Gastrocnemius medialis (tissue), 4 donors: ENCODE measurements around the gene KRT3. TPM values are rescaled to one million over a fixed set of nuclear protein-coding genes. Genes with fewer than 3 reads are reported as not detected.

Source experiments
- ATAC-seq, 2 donors: fragments of 150-250 bp; one replicate each; pipeline ENCODE4 v1.9.1; 2016
- DNase-seq, 2 donors: peaks; one replicate each; pipeline ENCODE4 v3.0.0-alpha.2; 2019
- H3K27ac ChIP-seq, 4 donors: fragments of 200-600 bp; sonication (generic); 1 replicate in 1 of 4; 2 replicates in 3 of 4; pipeline ENCODE4 v1.5.1; 2016 to 2018; ENCODE audit warnings: mild to moderate bottlenecking in 2 of 4, moderate library complexity in 1 of 4
- H3K27me3 ChIP-seq, 3 donors: fragments of 200-600 bp; sonication (generic) in 2 of 3; 1 replicate in 1 of 3; 2 replicates in 2 of 3; pipeline versions ENCODE4 v1.5.1 to v1.6.0; 2016 to 2019; ENCODE audit warnings: mild to moderate bottlenecking in 1 of 3, moderate library complexity in 1 of 3
- H3K36me3 ChIP-seq, 2 donors: fragments of 200-600 bp; sonication (generic) in 1 of 2; one replicate each; pipeline ENCODE4 v1.5.1; 2017 to 2018
- H3K4me1 ChIP-seq, 2 donors: fragments of 200-600 bp; sonication (generic) in 1 of 2; one replicate each; pipeline ENCODE4 v1.5.1; 2016 to 2017; ENCODE audit warnings: mild to moderate bottlenecking in 2 of 2
- H3K4me3 ChIP-seq, 4 donors: fragments of 200-600 bp; sonication (generic) in 3 of 4; 1 replicate in 1 of 4; 2 replicates in 3 of 4; pipeline ENCODE4 v1.5.1; 2016 to 2019; ENCODE audit warnings: mild to moderate bottlenecking in 2 of 4
- H3K9me3 ChIP-seq, 3 donors: fragments of 200-600 bp; sonication (generic) in 2 of 3; 1 replicate in 1 of 3; 2 replicates in 2 of 3; pipeline ENCODE4 v1.5.1; 2016 to 2019
- POLR2A ChIP-seq, 2 donors: fragments of 450-650 bp; IDR thresholded peaks; one replicate each; pipeline ENCODE4 v1.6.1; 2017; ENCODE audit warnings: antibody characterized with exemption in 2 of 2, mild to moderate bottlenecking in 2 of 2, moderate library complexity in 2 of 2
- in situ Hi-C, 4 donors: fragments of 200-750 bp; cut with MboI; loops; one replicate each; pipeline versions ENCODE4 v1.15.0 to v1.8.0; 2017; ENCODE audit warnings: low sequenced_read_pairs in 4 of 4
- intact Hi-C: fragments of 100-400 bp; cut with DNase I; formaldehyde crosslinking; loops from one replicate; pipeline ENCODE4 v1.15.1; 2023; ENCODE audit warnings: low total_unique reads
- total RNA-seq, 4 donors: library from RNA; depleted of rRNA; stranded (reverse); fragments of >200 nt; gene quantifications; one replicate each; pipeline versions ENCODE4 v1.1.0 to v1.2.3, GENCODE V29; 2016
- TF ChIP-seq, protein P1 (sequence below), 5 experiments: fragments of 450-650 bp in 3 of 5; fragments of 200-600 bp in 2 of 5; sonication (generic) in 2 of 5; IDR thresholded peaks in 4 of 5; conservative IDR thresholded peaks in 1 of 5; 1 replicate in 4 of 5; 2 replicates in 1 of 5; pipeline ENCODE4 v1.5.1; 2016 to 2019; ENCODE audit warnings: antibody characterized with exemption in 5 of 5, mild to moderate bottlenecking in 3 of 5, moderate library complexity in 3 of 5

KRT3 gene
- total RNA-seq, 4 donors from 2014 or later = not detected

DNA sequence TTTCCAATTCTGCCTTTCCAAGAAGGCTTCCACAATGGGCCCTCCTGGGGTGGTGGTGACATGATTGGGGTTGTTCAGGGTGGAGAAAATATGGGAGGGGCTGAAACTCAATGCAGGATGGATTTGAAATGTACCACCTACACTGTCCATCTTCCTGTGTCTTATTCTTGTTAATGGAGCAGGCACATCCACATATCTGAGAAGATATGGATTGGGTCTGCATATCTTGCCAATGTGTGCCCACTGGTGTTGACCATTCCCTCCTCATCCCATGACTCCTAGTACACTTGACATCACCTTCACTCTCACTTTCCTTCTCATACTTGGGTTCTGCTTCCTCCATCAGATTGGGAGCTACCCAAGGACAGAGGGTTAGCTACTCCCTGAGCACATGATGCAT lies 26.0 kb downstream of the KRT3 start:
- H3K4me3 ChIP-seq = no peak overlapping the region
- ATAC-seq = no peak
- H3K9me3 ChIP-seq = no peaks in the 10 kb centered on the region
- H3K27me3 ChIP-seq = no peaks in the 10 kb centered on the region
- no peaks in the 10 kb centered on the region for H3K4me1 ChIP-seq
- intact Hi-C loops (no loop called here), in situ Hi-C loops (no loop called here)
- H3K27ac ChIP-seq = no peak overlapping the region
- DNase-seq = no peak
- H3K36me3 ChIP-seq = no peaks in the 10 kb centered on the region
- TF ChIP-seq, protein P1, sequence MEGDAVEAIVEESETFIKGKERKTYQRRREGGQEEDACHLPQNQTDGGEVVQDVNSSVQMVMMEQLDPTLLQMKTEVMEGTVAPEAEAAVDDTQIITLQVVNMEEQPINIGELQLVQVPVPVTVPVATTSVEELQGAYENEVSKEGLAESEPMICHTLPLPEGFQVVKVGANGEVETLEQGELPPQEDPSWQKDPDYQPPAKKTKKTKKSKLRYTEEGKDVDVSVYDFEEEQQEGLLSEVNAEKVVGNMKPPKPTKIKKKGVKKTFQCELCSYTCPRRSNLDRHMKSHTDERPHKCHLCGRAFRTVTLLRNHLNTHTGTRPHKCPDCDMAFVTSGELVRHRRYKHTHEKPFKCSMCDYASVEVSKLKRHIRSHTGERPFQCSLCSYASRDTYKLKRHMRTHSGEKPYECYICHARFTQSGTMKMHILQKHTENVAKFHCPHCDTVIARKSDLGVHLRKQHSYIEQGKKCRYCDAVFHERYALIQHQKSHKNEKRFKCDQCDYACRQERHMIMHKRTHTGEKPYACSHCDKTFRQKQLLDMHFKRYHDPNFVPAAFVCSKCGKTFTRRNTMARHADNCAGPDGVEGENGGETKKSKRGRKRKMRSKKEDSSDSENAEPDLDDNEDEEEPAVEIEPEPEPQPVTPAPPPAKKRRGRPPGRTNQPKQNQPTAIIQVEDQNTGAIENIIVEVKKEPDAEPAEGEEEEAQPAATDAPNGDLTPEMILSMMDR (IDR thresholded peaks at IDR 0.05 in 4 of 5, conservative IDR thresholded peaks at IDR 0.05 in 1 of 5) = no peak
- TF ChIP-seq POLR2A (IDR thresholded peaks at IDR 0.05) = no peak

DNA sequence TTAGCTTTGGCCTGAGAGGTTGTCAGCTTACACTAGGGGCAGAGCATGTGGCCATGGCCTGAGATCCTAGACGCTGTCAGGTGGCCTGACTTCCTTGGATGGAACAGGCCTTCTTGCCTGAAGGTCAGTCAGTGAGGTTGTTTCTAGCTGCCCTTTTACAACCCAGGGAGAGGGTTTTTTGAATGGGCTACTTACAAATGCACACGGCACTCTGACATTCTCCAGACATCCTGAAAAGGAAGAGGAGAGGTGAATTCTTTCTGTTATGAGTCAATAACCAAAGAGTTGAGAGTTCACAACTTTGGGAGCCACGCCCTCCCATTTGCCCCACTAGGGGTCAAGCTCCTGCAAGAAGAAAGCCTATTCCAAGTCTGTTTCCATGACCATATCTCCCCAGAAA lies 26.6 kb downstream of the KRT3 start:
- intact Hi-C loops = no loop called here
- Histone ChIP-seq H3K4me3 (no peak overlapping the region), H3K4me1 (no peaks in the 10 kb centered on the region), H3K27me3 (no peaks in the 10 kb centered on the region), H3K36me3 (no peaks in the 10 kb centered on the region), H3K27ac (no peak overlapping the region), H3K9me3 (no peaks in the 10 kb centered on the region)
- ATAC-seq (no peak), DNase-seq (no peak)
- in situ Hi-C loops = no loop called here
- no peak for TF ChIP-seq POLR2A (IDR thresholded peaks at IDR 0.05)
- TF ChIP-seq, protein P1 (IDR thresholded peaks at IDR 0.05 in 4 of 5, conservative IDR thresholded peaks at IDR 0.05 in 1 of 5) = no peak

DNA sequence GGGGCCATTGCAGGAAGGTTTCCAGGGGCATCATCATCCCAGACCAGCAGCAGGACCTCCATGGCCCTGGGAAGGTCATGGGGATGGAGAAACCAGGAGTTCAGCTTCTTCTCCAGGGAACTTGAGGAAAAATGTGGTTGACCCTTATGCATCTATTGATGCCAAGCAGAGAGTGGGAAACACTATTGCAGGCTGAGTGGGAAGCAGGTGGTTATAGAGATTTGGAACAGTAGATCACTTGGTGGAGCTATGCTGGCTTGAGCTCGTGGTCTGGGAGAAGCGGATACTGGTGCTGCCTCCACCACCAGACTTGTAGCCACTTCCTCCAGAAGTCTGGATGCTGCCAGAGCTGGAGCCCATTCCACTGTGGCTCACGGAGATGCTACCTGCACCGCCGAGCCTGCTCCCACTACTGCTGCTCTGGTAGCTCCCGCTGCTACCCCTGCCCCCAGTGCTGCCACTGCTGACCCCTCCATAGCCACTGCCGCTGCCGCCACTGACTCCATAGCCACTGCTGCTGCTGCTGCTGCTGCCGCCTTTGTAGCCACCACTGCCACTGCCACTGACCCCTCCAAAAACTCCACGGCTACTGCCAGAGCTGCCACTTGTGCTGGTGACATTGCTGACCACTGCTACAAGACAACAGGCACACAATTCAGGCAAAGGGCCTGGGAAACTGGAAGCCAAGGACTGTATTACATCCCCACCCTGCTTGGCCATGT lies 27.3 kb downstream of the KRT3 start:
- no peaks in the 10 kb centered on the region for H3K9me3 ChIP-seq
- no peaks in the 10 kb centered on the region for H3K27me3 ChIP-seq
- no peaks in the 10 kb centered on the region for H3K36me3 ChIP-seq
- no peak for DNase-seq
- H3K4me1 ChIP-seq = no peaks in the 10 kb centered on the region
- intact Hi-C loops = no loop called here
- no peak overlapping the region for H3K27ac ChIP-seq
- no peak for ATAC-seq
- H3K4me3 ChIP-seq = no peak overlapping the region
- TF ChIP-seq, protein P1 (IDR thresholded peaks at IDR 0.05 in 4 of 5, conservative IDR thresholded peaks at IDR 0.05 in 1 of 5) = no peak
- no peak for TF ChIP-seq POLR2A (IDR thresholded peaks at IDR 0.05)
- in situ Hi-C loops = no loop called here

DNA sequence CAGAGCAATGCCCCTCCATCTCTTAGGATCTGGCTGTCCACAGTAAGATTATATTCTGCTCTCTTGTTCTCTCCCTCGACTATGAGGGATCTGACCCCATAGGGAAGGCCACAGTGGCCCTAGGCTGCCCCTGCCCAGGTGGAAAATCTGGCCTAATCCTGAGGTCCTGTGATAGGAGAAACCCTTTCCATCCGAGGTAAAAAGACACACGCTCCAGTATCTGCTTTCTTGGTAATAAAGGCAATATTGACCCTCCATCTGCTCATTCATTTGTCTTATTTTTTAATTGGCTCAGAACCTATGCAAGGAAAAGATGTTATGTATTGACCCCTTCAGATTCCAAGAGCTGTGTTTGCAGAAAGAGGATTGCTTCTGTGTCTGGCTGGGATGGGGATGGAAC lies 28.5 kb downstream of the KRT3 start:
- Histone ChIP-seq H3K4me1 (no peaks in the 10 kb centered on the region), H3K27me3 (no peaks in the 10 kb centered on the region), H3K36me3 (no peaks in the 10 kb centered on the region), H3K9me3 (no peaks in the 10 kb centered on the region), H3K4me3 (no peak overlapping the region), H3K27ac (no peak overlapping the region)
- ATAC-seq = no peak
- no peak for DNase-seq
- in situ Hi-C loops = no loop called here
- TF ChIP-seq, protein P1 (IDR thresholded peaks at IDR 0.05 in 4 of 5, conservative IDR thresholded peaks at IDR 0.05 in 1 of 5) = no peak
- no peak for TF ChIP-seq POLR2A (IDR thresholded peaks at IDR 0.05)
- intact Hi-C loops = no loop called here

DNA sequence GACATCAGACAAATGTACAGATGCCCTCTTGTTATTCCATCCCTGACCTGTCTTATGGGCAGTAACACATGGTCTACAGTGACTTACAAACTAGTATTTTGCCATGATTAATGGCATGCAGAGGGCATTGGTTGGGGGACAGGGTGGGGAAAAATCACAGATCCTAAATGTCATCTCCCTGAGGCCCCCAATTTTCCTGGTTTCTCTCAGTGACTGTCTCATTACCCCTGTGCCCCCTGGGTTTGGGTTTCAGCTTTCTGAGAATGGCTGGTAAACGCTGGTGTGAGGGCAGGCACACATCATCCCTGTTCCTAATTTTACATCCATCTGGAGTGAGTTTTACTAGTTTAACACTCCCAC lies 28.9 kb downstream of the KRT3 start:
- Histone ChIP-seq H3K4me1 (no peaks in the 10 kb centered on the region), H3K4me3 (no peak overlapping the region), H3K36me3 (no peaks in the 10 kb centered on the region), H3K27me3 (no peaks in the 10 kb centered on the region), H3K27ac (no peak overlapping the region), H3K9me3 (no peaks in the 10 kb centered on the region)
- ATAC-seq = no peak
- TF ChIP-seq, protein P1 (IDR thresholded peaks at IDR 0.05 in 4 of 5, conservative IDR thresholded peaks at IDR 0.05 in 1 of 5) = no peak
- no peak for TF ChIP-seq POLR2A (IDR thresholded peaks at IDR 0.05)
- no peak for DNase-seq
- intact Hi-C loops = no loop called here
- in situ Hi-C loops = no loop called here
